G401 (cell line): Measurements from ENCODE around the gene MAPK8. TPM values are rescaled to one million over a fixed set of nuclear protein-coding genes. Genes with fewer than 3 reads are reported as not detected.
"Not testable (repeated sequence)": the region's sequence is repeated elsewhere in the genome, so short reads cannot be mapped to it uniquely, and the experiment has no call there.

Experiments used
- DNase-seq: peaks from one replicate; pipeline ENCODE4 v3.0.0-alpha.2; 2015; ENCODE audit warnings: low spot score
- in situ Hi-C: cut with HindIII; loops from 2 replicates; pipeline ENCODE4 v1.10.0; 2016; ENCODE audit warnings: low sequenced_read_pairs, mixed read lengths
- total RNA-seq: library from RNA; depleted of rRNA; stranded (reverse); fragments of >200 nt; shearing (Covaris generic); gene quantifications from 2 replicates; pipeline ENCODE4 v1.2.3, GENCODE V29; 2014

Gene MAPK8
- total RNA-seq, 1 experiment from 2014 or later: 64.1 TPM

DNA sequence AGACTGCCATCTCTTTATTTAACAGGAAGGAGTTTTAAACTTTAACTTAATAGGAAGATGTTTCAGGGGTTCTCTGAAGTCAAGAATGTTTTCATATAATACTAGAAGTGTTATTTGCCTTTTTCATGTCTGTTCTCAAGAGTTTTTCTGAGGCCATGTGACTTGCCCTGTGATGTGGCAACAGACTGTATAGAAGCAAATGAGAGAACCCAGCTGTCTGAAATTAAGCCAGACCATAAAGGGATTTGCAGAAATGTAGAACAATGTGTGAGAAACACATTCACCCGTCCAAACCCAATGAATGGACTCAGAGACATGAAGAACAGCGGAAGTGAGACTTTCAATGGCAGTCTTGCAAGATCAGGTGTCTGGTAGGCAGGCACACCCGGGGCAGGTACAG is 23.8 kb downstream of the MAPK8 start:
- DNase-seq: no peak
- in situ Hi-C loops: no loop called here

DNA sequence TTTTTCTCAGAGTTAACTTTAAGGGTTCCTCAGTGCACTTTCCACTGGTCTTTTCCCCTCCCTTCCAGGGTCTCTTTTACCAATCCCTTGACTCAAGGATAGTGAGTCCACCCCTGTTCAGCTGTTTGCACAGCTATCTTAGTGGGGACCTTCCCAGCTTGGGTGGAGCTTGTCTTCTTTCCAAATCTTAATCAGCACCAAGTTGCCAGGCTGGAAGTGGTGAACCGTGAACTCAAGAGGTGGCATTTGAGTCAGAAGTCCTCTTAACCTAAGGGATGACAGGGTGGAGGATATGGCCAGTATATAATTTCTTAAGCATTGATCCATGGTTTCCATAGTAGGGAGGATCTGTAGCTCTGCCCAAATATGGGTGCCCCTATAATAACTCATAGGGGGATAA is 25.0 kb downstream of the MAPK8 start:
- in situ Hi-C loops: no loop called here

DNA sequence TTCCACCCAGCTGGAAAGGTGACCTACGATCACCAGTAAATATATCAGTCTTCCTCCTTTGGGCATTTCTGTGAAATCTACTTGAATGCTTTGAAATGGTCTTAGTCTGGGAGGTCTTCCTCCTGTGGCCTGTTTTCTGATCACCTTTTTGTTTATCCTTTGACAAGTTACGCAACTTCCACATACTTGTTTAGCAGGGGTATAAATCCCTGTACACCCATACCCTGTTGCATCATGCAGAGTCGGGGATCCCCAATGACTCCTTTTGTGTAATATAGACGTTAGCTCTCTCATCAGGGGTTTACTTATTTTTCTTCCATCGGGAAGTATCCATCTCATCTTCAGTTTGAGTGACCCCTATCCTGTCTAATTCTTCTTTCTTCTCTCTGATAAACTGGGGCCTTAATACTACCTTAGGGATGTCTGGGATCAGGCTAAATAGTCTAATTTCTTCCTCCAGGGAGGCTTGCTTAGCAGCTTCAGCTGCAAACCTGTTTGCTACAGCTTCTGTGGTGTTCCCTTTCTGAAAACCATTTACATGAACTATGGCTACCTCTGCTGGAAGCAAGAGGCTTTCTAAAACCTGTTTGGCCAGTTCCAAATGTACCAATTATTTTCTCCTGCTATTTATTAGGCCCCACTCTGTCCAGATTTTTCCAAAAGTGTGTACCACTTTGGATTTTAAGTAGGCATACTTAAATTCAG is 25.8 kb downstream of the MAPK8 start:
- DNase-seq: no peak
- in situ Hi-C loops: no loop called here

More for the DNA sequence above, 25.0 kb downstream of the MAPK8 start:
- no peak for DNase-seq

DNA sequence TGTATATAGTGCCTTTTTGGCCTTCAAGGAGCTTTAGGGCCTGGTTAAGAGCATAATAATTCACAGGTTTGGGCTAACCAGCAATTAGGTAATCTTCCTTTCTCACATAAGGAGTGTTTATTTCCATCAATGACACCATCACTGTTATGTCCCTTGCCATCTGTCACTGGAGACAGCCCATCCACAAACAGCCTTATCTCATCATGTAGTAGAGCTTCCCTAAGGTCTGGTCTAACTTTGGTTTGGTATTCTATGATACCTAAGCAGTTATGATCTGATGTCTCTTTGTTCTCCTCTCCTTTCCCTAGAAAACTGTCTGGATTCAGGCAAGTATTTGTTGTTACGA is 26.4 kb downstream of the MAPK8 start:
- DNase-seq: peak; percentile 62
- in situ Hi-C loops: no loop called here

DNA sequence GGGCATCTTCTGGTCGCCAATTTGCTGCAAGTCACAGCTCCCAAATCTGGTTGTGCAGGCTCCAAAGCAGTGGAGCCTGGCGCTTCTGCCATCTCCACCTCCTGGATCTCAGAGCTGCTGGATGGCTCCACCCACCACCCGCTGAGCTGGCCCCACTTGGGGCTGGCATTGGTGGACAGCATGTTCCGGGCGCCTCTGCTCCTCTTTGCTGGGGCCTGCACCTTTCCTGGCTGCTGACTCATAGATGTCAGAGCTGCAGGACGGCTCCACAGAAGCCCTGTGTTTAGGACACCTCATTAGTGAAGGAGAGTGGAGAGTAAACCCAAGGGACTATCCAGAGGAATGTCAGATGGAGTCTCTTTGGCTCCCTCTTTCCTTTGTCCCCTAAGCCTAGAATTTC is 27.4 kb downstream of the MAPK8 start:
- DNase-seq: no peak
- in situ Hi-C loops: no loop called here

DNA sequence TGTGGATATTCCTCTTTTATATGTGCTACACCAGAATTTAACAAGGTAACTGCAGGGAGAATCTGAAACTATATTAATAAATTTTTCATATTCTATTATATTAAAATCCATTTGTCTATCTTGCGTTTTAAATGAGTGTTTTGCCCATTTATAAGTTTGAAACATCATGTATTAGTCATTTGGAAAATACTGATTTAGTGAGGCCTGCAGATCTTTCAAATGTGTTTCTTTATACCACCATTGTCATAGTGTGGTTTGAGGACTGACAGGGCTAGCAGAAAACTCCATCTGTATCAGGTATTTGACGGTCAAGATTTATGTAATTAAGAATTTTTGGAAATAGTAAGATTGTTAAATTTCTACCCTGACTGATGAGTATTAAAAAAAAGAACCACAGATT is 29.3 kb downstream of the MAPK8 start:
- no peak for DNase-seq
- in situ Hi-C loops: no loop called here

DNA sequence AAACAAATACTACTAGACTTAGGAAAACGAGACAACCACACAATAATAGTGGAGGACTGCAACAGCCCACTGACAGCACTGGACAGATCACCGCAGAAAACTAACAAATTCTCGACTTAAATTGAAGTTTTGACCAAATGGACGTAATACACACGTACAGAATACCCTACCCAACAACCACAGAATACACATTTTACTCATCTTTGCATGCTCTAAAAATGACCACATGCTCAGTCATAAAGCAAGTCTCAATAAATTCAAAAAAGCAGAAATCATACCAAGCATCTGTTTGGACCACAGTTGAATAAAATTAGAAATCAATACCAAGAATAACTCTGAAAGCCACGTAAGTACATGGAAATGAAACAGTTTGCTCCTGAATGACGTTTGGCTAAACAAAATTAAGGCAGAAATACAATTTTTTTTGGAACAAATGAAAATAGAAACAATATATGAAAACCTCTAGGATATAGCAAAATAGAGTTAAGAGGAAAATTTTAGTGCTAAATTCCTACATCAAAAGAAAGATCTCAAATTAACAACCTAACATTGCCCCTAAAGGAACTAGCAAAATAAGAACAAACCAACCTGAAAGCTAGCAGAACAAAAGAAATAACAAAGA is 30.6 kb downstream of the MAPK8 start:
- in situ Hi-C loops: no loop called here

DNA sequence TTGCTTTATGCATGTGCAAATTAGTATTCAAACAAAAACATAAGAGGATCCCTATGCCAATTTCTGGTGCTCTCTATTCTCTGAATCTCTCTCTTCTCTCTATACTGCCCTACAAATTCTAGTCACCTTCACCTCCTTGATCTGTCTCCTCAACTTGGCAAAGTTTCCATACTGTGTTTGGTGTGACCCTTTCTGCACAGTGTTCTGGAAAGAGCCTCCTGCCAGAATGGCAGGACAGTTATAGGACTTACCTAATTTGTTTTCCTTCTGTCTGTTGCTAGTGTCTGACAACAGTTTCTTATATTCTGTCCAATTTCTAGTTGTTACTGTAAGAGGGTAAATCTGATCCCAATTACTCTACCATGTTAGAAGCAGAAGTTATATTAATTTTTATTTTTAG is 34.3 kb downstream of the MAPK8 start:
- in situ Hi-C loops: no loop called here

More for the DNA sequence above, 30.6 kb downstream of the MAPK8 start:
- no peak for DNase-seq

DNA sequence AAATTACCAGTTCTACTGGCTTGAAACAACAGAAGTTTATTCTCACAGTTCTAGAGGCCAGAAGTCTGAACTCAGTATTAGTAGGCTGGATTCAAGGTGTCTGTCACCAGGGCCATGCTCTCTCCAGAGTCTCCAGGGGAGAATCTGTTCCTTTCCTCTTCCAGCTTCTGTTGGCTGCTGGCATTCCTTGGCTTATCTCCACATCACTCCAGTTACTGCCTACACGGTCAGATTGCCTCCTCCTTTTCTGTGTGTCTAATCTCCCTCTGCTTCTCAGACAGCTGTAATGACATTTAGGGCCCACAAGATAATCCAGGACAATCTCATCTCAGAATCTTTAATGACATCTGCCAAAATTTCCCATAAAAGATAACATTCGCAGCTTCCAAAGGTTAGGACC is 36.6 kb downstream of the MAPK8 start:
- DNase-seq: no peak
- in situ Hi-C loops: no loop called here

More for the DNA sequence above, 34.3 kb downstream of the MAPK8 start:
- DNase-seq: no peak

DNA sequence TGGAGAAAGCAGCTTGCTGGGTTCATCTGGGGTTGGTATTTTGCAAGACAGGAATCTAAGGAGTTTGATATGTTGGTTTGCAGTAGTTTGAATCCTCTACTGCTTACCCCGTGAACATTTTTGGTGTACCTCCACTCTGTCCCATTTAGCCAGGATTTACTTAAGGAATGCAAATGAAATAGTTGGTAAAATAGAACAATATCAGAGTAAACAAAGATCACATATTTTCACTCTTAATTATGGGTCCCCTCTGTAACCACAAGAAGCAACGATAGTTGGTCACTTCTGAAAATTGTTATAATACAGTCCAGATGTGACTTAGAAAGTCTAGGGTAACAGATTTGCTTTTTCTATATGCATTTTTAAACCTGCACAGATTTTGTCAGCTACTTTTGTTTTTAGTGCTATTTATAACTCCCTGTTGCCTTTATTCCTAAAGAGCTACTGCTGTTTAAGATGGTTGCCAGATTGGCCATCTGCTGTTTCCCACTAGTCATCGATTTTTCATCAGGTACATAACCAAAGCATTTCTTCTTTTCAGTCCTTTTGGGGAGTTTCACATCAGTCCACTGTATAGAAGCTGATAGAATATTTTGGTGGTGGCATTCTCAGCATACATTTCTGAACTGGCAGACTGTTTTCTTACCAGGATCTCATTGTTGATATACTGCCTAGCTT is 37.6 kb downstream of the MAPK8 start:
- no peak for DNase-seq
- in situ Hi-C loops: no loop called here

DNA sequence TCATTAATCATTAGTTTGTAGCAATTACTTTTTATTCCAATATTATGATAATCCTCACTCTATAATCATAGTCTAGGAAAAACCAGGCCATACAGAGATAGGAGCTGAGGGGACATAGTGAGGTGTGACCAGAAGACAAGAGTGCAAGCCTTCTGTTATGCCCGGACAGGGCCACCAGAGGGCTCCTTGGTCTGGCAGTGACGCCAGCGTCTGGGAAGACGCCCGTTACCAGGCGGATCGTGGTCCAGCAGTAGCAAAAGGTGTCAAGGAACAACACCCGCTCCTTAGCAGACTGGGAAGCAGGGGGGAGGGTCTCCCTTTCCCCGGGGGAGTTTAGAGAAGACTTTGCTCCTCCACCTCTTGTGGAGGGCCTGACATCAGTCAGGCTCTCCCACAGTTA is 39.8 kb downstream of the MAPK8 start:
- in situ Hi-C loops: not testable (repeated sequence)

DNA sequence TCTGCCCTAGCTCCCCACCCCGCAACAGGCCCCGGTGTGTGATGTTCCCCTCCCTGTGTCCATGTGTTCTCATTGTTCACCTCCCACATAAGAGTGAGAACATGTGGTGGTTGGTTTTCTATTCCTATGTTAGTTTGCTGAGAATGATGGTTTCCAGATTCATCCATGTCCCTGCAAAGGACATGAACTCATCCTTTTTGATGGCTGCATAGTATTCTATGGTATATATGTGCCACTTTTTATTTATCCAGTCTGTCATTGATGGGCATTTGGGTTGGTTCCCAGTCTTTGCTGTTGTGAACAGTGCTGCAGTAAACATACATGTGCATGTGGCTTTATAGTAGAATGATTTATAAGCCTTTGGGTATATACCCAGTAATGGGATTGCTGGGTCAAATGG is 41.1 kb downstream of the MAPK8 start:
- DNase-seq, in situ Hi-C loops: not testable (repeated sequence)

More for the DNA sequence above, 39.8 kb downstream of the MAPK8 start:
- DNase-seq: not testable (repeated sequence)

DNA sequence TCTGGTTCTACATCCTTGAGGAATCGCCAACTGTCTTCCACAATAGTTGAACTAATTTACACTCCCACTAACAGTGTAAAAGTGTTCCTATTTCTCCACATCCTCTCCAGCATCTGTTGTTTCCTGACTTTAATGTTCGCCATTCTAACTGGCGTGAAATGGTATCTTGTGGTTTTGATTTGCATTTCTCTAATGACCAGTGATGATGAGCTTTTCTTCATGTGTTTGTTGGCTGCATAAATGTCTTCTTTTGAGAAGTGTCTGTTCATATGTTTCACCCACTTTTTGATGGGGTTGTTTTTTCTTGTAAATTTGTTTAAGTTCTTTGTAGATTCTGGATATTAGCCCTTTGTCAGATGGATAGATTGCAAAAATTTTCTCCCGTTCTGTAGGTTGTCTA is 41.5 kb downstream of the MAPK8 start:
- DNase-seq, in situ Hi-C loops: not testable (repeated sequence)

DNA sequence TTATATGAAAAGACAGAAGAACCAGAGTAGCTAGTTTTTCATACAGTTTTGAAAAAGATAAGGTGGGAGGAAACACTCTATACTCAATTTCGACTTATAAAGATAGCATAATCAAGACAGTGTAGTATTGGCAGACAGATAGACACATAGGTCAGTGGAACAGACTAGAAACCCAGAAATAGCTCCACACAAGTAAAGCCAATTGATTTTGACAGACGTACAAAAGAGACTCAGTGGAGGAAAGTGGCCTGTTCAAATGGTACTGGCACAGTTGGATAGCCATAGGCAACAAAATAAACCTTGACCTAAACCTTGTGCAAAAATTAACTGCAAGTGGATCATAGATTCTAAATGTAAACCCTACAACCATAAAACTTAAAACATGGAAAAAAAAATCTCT is 46.8 kb downstream of the MAPK8 start:
- DNase-seq: no peak
- in situ Hi-C loops: no loop called here

DNA sequence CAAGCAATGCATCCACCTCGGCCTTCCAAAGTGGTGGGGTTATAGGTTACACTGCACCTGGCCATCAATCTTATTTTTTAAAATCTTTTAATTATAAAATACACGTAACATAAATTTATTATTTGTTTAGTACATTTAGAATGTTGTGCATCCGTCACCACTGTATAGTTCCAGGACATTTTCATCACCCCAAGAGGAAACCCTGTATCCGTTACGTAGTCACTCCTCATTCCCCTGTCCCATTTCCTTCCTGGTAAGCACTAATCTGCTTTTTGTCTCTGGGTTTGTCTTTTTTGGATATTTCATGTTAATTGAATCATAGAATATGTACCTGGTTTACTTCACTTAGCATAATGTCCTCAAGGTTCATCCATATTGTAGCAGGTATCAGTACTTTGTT is 51.2 kb downstream of the MAPK8 start:
- DNase-seq: no peak
- in situ Hi-C loops: no loop called here

DNA sequence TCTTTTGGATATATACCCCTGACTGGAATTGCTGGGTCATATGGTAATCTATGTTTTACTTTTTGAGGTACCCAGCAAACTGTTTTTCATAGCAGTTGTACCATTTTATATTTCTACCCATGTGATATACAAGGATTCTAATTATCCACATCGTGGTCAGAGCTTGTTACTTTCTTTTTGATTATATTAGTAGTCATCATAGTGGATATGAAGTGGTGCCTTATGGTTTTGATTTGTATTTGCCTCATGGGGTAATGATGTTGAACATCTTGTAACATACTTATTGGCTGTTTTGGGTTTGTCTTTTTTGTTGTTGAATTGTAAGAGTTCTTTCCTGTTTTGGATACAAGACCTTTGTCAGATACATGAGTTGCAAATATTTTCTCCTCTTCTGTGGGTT is 51.7 kb downstream of the MAPK8 start:
- no peak for DNase-seq
- in situ Hi-C loops: no loop called here

DNA sequence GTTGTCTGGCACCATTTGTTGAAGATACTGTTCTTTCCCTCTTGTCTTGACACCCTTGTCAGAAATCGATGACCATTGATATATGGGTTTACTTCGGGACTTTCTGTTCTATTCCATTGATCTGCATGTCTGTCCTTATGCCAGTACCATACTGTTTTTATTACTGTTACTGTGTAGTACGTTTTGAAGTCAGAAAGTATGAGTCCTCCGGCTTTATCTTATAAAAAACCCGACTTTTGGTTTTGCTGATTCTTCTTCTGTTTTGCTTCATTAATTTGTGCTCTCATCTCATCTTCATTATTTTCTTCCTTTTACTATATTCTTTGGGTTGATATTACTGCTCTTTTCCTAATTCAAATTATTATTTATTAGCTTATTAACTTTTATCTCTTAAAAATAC is 52.4 kb downstream of the MAPK8 start:
- in situ Hi-C loops: no loop called here
- DNase-seq: no peak

DNA sequence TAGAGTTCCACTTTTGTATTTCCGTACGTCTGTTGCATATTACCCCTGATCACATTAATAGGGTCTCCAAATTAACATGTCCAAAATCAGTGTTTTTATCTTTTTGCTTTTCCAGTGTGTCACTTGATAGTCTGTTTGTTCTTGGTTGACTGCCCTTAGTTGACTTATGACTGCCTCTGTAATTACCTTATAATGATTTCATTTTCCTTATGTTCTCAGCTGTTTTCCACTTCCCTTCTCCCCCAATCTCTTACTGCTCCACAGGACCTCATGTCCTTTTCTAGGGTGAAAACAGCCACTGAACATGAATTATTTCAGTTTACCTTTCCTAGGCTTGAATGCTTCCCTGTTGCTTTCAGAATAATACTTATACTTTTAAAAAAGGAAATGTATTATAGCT is 54.7 kb downstream of the MAPK8 start:
- in situ Hi-C loops: no loop called here
- DNase-seq: no peak

DNA sequence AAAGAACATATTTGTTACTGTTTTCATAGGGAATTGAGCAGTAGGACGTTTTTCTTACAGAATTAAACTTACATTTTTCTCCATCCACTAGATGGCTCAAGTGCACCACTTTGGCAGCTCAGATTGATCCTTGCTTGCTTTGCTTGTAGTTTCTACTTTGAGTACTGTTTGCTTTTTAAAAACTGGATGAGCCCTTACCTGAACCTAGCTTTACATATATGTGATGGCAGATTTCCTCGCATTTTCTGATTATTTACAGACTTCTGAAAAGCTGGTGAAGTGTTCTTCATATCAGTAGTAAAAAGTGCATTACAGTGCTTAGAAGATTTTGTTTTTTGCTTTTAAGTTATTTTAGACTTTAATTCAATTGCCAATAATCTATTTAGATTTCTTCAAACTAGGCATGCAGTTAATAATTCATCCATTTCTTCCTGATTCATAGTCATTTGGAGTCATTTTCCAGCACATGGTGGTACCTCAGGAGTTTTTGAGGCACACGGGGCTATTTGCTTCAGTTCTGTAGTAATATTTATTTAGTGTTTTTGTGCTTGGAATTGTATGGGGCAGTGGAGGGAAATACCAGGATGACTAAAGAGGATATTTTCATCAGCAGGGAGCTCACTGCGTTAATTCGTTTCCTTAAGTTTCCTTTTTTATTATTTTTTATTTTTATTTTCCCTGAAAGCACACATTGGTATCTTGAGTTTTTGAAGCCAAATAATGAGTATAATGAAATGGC is 57.3 kb downstream of the MAPK8 start:
- peak; percentile 82 for DNase-seq

More for the DNA sequence above, 57.3 kb downstream of the MAPK8 start:
- in situ Hi-C loops: no loop called here
